SU-DHL-6 (cell line): ENCODE data around the gene LKAAEAR1.

Source experiments
- EZH2phosphoT487 ChIP-seq: fragments of 200-600 bp; sonication (generic), shearing (Covaris generic); conservative IDR thresholded peaks from 2 replicates; pipeline ENCODE4 v1.6.1; 2018; ENCODE audit warnings: mild to moderate bottlenecking, antibody characterized with exemption, low read length, moderate library complexity, mixed read lengths
- TF ChIP-seq, protein P1 (sequence below): fragments of 200-600 bp; sonication (generic); IDR thresholded peaks from one replicate; pipeline ENCODE4 v1.5.1; 2017; ENCODE audit warnings: antibody characterized with exemption, mild to moderate bottlenecking, low read length, moderate library complexity; ENCODE audit not compliant: insufficient read depth, poor library complexity, severe bottlenecking

DNA sequence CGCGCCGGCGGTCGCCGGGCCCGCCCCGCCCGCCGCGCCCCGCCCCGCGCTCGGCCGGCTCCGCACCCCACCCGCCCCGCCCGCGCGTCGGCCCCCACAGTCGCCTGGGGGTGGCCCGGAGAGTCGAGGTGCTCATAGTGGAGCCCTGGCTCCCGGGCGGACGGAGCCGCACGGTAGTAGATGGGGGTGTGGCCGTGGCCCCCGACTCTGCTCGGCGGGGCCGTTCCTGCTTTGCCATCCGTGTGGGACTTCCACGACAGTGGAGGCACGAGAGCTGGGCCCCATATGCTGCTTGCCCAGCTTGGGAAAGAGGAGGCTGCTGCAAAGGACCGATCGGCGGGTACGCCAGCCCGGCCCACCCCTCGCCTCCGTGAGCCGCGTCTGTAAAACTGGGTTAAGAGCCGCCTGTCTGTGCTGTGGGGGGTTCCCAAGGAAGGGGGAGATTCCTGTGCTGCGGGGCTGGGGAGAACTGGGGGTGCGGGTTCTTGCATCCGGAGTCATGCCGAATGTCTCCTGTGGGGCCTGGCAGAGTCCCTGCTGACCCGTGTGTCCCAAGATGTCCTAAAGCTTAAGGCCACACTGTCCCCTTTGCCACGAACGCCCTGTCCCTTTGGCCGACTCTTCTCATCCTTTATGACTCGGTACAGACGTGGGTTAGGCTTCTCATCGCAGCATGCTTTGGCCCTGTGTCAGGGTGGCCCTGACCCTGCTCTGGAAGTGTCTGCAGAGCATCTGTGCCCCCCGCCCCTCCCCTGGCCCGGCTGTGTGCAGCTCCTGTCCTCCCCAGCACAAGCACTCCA, 4.0 kb downstream of the LKAAEAR1 start, which contains the start of gene OPRL1:
- TF ChIP-seq, protein P1, sequence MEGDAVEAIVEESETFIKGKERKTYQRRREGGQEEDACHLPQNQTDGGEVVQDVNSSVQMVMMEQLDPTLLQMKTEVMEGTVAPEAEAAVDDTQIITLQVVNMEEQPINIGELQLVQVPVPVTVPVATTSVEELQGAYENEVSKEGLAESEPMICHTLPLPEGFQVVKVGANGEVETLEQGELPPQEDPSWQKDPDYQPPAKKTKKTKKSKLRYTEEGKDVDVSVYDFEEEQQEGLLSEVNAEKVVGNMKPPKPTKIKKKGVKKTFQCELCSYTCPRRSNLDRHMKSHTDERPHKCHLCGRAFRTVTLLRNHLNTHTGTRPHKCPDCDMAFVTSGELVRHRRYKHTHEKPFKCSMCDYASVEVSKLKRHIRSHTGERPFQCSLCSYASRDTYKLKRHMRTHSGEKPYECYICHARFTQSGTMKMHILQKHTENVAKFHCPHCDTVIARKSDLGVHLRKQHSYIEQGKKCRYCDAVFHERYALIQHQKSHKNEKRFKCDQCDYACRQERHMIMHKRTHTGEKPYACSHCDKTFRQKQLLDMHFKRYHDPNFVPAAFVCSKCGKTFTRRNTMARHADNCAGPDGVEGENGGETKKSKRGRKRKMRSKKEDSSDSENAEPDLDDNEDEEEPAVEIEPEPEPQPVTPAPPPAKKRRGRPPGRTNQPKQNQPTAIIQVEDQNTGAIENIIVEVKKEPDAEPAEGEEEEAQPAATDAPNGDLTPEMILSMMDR: no peak
- TF ChIP-seq EZH2phosphoT487: no peak
